GM18873 (cell line): ENCODE results near the gene LGR6.
"Not testable (repeated sequence)": the region's sequence is repeated elsewhere in the genome, so short reads cannot be mapped to it uniquely, and the experiment has no call there.

ENCODE experiments used
- ATAC-seq: cut with Tn5 transposase; IDR thresholded peaks from one replicate; pipeline ENCODE4 v1.9.1; 2021; ENCODE audit warnings: mild to moderate bottlenecking, moderate library complexity, moderate number of reproducible peaks; ENCODE audit not compliant: unreplicated experiment, low FRiP score

Gene LGR6

DNA sequence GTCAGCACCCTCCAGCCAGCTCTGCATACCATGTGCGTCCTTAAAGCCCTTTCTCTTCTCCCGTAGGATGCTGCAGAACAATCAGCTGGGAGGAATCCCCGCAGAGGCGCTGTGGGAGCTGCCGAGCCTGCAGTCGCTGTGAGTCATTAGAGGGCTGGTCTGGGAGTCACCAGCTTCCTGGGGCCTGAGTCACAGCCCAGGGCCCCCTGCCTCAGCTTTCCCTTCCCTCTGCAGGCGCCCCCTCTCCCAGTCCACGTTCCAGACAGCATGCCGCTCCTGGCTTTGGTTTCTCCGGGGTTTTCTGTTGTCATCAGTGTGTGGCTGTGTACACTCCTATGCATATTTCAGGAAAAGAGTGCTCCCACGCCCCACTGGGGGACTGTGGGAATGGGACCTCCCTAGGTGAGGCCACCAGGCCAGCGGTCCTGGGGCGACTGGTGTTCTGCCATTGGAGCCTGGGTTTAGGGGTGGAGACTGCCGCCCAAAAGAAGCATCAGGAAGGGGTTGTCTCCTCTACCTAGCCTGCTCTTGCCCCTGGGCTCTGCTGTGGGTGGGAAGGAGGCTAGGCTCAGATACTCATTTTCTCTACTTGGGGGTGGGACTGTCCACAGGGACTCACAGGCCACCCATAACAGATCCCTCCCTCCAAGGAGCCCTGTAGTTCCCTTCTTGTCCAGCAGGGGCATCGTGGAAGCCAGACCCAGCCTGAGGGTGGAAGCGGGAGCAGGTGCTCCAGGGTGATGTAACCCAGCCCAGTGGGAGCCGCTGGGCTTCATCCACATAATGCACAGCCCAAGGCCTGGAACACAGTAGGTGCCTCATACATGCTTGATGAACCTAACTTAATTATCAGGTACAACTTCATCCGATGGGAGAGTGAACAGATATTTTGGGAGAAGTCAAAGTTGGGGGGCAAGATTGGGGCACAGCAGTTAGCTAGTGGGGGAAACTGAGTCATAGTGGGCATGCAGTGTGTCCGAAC lies 42.5 kb downstream of the LGR6 start:
- no peak for ATAC-seq

DNA sequence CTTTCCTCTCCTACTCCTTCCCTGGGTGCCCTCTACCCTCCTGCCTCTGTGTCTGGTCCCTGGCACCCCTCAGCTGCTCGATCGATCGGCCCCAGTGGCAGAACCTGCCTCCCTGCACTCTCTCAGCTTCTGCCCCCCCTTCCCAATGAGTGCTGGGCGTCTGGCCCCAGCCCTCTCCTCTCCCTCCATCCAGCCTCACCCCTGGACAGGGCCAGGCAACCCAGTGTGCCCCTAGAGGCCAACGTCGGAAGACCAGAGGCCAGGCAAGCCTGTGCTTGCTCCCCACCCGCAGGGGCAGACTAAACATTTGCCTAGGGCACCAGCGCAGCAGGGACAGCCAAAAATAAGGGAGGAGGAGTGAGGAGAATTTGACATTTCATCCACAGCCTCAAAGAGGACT lies 43.5 kb downstream of the LGR6 start:
- no peak for ATAC-seq

DNA sequence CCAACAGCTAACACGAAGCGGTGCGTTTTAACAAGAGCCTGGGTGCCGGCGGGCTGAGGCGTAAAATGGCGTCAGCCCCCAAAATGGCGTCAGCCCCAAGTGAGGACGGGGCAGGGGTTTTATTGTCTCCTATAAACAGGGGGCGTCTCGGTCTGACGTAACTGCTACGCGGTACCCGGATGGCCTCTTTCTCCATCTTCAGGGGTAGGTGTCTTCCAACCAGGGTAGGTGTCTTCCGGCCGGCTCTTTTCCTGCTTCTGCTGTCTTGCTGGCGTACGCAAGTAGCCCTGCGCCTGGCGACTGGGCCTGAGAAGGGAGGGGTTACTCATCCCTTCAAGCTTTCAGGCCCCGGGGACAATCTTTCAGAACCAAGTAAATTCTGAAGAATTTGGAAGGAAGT lies 45.3 kb downstream of the LGR6 start:
- no peak for ATAC-seq

DNA sequence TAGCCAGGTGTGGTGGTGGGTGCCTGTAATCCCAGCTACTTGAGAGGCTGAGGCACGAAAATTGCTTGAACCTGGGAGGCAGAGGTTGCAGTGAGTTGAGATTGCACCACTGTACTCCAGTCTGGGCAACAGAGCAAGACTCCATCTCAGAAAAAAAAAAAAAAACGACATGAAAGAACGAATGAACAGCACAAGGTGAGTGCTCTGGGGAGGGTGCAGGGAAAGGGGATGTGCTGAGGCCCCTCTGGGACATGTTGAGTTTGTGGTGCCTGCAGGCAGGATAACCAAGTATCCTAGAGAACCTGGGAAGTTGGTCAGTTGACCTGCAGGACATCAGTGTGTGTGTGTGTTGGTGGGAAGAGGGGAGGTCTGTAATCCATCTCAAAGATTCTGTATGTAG lies 46.6 kb downstream of the LGR6 start:
- ATAC-seq = not testable (repeated sequence)

DNA sequence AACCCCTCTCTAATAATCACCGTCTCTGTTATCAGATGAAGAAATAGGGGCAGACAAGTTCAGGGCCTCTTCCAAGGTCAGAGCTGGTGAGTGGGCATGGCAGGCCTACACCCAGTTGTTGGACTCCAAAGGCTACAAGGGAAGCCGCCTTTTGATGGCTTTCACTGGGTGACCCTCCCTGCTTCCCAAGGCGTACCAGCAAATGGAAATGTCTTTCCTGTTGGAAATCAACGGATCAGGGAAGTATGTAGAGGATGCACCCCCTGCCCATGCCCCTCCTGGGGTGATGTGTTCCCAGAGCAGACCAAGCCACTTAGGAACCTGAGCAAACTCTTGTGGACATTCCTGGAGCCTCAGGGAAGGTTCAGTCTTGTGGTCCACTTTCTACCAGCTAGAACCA lies 47.4 kb downstream of the LGR6 start:
- no peak for ATAC-seq

DNA sequence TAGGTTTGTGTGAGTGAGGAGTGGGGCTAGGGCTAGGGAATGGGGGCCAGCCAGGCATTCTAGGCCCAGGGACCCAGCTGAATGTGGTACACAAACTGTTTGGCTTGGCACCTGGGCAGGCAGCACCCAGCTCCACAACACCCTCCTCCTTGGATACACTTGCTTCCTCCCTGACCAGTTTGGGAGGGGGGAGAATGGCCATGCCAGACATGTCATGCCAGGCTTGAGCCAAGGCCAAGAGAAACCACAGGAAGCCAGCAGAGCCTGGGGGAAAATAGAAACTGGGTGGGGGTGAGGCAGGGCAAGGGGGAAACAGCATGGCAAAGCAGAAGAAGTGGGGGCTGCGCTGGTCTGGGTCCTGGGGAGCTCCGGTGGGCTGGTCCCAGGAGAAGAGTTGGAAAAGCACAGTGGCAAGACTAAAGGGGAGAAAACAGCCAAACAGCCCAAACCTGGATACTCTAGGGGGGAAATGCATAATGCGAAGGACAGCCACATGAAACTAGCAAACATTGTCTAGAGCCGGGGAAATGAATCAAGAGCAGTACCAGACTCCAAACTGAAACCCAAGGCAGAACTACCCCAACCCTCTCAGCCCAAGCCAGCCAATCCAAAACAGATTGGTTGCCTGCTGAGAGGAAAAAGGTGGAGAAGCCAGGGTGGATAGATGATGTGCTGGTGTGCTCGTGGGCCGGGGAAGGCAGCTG lies 47.9 kb downstream of the LGR6 start:
- no peak for ATAC-seq

DNA sequence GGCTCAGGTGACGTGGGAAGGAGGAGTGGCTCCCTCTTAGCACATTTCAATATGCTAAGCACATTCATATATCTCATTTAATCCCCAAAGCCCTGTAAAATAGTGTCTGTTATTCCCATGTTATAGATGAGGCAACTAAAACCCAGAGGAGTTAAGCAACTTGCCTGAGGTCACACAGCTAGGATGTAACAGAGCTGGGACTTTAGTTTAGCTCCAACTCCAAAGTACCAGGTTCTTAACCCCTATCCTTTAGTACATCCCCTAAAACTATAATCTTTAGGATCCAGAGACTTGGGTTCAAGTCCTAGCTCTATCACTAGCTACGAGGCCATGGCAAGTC lies 48.5 kb downstream of the LGR6 start:
- ATAC-seq = no peak

DNA sequence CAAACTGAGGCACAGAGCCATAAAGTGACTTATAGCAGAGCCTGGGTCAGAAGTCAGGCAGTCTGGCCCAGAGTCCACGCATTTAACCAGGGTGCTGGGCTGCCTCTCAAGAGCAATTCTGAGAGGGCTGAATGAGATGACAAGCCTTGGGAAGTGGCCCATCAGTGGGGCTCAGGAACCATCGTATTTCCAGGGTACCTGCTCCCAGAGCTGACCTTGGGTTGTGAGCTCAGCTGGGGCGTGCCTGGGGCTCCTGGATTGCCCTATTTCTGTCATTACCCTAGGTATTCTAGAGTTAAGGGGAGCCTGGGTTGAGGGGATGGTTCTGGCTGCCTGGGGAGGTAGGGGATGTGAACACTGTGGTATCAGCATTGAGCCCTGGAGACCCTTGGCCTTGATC lies 49.4 kb downstream of the LGR6 start:
- no peak for ATAC-seq

DNA sequence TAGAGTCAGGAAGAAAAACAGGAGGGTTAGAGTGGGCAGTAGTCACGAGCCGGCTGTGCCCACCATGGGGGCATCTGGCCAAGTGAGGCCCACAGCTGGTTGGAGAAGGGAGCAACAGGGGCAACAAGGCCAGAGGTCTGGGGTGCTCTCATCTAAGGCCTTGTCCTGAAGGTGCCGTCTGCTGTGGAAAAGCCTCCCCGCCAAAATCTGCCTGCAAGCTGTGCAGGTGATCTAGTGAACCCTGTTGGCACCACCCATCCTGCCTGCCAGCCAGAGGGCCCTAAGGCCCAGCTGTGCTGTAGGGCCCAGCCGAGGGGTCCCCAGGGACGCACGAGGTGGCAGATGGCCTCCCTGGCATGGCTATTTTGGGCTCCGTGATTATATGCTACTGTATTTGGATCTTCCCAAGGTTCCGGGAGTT lies 51.3 kb downstream of the LGR6 start:
- no peak for ATAC-seq

DNA sequence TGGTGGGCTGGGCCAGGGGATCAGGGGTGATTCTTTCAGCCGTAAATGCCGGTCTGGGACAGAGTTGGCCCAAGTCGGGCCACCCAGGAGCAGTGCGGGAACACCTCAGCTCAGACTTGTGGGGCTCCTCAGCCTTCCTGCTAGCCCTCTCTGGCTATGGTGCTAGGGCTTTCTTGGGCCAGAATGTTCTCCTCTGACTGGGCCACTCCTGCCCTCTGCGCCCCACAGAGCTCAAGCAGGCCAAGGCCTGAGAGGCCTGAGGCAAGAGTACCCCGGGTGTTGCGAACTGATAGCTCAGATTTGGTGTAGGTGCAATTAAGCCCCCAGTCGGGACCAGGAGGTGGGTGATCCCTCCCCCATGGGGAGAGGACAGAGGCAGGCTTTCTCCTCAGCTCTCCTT lies 51.8 kb downstream of the LGR6 start:
- no peak for ATAC-seq

DNA sequence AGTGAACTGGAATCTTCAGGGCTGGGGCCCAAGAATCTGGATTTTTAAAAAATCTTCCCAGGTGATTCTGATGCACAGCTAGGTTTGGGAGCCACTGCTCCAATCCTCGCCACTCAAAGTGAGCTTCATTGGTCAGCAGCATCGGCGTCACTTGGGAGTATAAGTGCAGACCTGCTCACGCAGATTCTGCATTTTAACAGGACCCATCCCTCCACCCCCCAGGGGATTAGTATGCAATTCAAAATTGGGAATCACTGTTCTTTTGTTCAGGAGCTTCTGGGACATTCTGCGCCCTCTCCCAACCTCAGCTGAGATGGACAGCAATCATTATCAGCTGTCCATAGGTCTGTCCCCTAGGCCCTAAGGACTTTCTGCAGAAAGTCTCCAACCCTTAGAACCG lies 53.5 kb downstream of the LGR6 start:
- ATAC-seq = no peak

DNA sequence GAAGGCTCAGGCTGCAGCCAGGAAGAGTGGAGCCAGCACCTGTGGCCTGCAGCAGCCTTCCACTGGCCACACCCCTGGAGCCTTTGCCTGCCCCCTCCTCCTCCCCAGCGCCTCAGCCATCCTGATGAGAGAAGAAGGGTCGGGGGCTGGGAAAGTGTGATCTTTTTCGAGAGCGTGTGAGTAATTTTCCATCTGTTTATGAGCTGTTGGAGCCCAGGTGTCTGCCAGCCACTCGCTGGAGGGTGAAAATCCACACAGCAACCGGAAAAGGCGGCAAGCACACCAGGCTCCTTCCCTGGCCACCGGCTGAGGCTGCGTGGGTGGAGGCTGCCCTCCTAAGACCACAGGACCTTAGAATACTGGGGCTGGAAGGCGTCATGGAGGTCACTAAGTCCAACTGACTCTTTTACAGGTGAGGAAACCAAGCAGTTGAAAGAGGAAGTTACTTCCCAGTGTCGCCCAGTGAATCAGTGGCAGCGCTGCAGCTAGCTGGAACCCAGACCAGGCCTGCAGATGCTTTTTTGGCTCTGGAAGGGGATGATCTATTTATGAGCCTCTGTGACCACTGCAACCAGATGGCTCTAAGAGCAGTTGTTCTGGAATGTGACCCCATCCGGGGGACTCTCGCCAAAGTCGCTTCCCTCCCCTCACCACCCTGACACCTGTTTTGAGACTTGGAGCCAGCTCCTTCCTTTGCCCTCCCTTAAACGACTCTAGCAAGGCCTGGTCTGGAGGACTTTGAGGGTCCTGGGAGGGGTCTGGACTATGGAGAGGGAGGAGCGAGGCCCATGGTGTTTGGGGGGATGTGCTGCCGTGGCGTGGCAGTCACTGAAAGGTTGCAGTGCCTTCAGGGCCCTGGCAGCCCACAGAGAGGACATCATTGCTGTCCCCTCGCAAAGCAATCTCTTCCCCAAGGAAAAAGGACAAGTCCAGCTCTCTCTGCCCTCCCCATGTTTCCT lies 54.5 kb downstream of the LGR6 start:
- ATAC-seq = no peak

DNA sequence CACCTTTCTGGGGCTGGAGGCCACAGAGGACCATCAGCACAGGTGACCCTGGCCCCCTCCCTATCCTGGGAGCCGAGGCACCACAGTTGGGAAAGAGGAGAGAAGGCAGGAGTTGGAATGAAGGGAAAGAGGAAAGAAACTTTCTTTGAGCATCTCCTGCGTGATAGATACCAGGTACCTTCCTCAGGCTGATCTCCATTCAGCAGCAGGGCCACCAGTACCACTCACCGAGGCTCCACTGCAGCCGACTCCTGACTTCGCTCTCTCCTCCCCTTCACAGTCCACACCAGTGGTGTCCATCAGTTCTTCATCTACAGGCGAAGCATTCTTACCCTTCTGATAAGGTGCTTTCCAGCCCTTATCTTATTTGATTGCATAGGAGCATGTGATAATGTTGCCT lies 55.3 kb downstream of the LGR6 start:
- ATAC-seq = no peak

DNA sequence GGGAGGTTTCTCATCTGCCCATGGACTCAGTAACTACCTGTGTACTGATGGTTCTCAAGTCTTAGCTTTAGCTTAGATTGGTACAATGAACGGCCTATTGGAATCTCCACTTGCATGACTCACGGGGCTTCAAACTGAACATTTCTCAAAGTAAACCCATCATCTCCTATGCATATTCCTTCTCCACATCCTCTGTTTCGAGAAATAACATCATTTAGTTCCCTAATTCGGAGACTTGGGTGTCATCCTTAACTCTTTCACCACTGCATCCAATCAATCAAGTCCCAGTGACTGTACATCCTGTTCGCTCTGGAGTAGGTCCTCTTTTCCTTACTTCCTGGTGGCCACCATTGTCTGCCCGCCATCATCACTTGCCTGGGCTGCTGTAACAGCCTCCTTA lies 55.8 kb downstream of the LGR6 start:
- no peak for ATAC-seq

DNA sequence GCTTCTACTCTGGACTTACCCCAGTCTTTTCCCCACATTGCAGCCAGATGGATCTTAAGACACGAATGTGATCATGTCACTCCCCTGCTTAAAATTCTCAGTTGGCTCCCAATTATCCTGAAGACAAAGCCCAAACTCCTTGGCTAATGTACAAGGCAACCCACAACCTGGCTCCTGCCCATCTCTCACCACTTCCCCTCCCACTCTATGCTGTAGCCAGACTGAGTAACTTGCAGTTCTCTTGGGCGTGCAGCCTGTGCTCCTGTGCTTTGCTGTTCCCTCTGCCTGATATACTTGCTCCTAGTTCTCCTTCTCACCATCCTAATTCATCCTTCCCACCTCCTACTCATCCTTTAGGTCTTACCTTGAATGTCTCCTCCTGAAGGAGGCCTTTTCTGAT lies 56.2 kb downstream of the LGR6 start:
- no peak for ATAC-seq

DNA sequence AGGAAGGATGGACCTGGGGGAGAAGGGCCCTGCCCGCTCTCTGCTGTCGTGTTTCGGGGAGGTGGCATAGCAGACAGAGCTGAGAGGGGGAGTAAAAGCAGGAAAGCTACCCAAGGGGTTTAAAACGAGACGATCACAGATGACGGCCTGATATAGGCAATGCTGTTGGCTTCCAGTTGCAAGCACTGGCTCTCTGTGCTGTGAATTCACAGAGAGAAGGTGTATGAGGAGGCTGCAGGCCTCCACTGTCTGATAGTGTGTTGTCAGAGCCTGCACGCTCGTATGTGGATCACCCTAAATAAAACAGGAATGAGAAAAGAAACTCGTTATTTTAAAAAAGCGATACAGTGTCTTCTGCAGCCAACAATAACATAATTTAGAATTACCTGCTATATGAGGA lies 57.4 kb downstream of the LGR6 start:
- ATAC-seq = no peak

DNA sequence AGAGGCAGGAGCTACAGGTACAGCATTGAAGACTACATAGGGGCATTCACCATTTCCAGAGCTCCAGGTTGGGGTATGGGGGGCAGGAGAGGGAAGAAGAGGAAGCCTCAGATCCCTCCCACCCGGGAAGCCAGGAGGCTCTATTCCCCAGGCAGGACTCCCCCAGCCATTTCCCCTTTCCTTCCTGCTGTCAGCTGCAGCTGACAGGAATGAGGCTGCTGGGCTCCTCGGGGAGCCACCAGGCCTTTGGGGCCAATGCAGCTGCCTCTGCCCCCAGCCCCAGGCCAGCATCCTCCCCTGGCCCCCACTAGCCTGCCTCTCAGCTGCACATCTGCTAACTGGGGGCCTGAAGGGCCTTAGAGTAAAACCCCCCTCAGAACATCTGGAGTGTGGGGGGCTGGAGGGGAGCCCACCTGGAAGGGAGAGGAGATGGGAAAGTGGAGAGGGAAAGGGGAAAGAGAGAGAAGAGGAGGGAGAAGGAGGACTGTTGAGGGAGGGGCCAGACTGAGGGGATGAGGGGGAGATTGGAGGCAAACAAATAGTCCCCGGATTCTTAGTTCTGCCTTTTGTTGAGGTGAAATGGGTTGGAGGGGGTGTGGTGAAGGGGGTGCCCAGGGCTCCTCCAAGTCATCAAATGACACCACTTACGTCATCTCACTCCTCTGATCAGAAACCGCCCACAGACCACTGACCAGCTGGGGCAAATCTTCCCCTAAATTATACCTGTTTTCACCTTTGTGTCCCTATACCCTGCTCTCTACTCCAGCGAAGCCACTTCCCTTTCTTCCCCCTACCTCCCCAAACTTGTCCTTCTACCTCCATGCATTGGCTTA lies 58.0 kb downstream of the LGR6 start:
- ATAC-seq = no peak

DNA sequence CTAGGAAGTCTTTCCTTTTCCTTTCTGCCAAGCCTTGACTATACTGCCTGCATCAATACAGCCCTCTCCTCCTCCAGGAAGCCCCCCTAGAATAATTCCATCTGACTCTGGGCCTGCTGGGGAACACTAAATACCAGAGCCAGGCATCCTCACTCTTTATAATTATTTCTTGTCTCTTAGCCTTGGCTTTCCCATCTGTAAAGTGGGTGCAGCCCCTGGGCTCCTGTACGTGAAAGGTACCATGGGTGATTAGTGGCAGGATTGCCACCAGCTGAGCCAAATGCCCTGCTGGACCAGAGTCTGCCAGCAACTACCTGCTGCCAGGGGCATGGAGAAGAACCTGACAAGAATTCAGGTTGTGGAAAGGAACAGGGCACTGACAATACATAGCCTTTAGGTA lies 58.7 kb downstream of the LGR6 start:
- ATAC-seq = no peak

DNA sequence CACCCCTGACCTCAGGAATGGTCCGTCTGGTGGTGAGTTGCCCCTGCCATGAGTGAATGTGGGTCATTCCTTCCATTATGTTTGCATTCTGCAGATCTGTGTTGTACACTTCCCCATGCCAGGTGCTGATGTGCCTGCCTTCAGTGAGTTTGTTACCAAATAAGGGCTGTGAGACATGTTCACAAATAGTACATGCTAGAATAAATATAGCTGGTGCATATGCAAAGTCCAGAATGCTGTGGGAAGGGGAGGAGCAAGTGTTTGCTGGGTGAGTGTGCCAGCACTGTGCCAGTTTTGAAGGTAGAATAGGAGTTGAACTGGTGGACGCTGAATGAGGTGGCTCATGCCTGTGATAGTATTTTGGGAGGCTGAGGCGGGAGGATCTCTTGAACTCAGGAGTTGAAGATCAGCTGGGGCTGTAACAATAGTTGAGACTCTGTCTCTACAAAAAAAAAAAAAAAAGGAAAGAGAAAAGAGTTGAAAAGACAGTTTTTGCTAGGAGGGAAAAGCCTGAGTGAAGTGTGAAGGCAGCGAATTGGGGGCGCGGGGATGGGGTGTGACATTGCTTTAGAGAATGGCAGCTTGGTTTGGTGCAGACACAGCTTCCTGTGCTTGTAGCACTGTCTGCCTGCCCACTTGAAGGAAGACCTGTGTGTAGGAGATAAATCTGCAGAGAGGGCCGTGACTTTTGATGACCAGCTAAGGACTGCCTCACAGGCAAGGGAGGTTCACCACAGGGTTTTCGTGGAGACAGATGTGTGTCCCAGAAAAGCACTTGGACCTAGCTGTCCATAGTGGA lies 61.1 kb downstream of the LGR6 start:
- ATAC-seq = no peak
